Gastrocnemius medialis (tissue), 4 donors: ENCODE data around the gene STARD3.

Source experiments
- POLR2A ChIP-seq, 2 donors: fragments of 450-650 bp; IDR thresholded peaks; one replicate each; pipeline ENCODE4 v1.6.1; 2017; ENCODE audit warnings: antibody characterized with exemption in 2 of 2, mild to moderate bottlenecking in 2 of 2, moderate library complexity in 2 of 2
- TF ChIP-seq, protein P1 (sequence below), 5 experiments: fragments of 450-650 bp in 3 of 5; fragments of 200-600 bp in 2 of 5; sonication (generic) in 2 of 5; IDR thresholded peaks in 4 of 5; conservative IDR thresholded peaks in 1 of 5; 1 replicate in 4 of 5; 2 replicates in 1 of 5; pipeline ENCODE4 v1.5.1; 2016 to 2019; ENCODE audit warnings: antibody characterized with exemption in 5 of 5, mild to moderate bottlenecking in 3 of 5, moderate library complexity in 3 of 5

DNA sequence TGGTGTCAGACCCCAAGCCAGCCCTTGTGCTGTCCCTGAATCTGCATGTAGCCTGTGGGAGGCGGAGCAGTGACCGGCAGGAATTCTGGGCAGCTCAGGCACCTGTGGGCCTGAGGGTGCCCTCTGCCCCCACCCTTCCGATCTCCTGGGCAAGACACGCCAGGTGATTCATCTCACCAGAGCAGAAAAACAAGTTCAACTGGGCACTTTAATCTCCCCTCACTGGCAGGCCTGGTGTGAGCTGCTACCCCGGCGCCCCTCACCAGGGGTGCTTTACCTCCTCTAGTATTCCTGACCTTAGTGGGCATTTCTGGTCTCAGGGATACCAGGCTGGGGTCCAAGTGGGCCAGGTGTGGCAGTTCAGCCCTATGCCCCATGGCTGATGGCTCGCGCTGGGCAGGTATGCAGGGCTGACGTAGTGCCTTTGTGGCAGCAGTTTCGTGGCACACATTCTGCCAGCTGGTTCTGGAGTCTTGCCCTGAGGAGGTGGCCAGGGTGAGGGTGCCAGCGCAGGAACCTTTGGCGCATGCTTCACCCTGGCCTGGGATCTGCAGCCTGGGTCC is 68.9 kb downstream of the STARD3 start:
- TF ChIP-seq, protein P1, sequence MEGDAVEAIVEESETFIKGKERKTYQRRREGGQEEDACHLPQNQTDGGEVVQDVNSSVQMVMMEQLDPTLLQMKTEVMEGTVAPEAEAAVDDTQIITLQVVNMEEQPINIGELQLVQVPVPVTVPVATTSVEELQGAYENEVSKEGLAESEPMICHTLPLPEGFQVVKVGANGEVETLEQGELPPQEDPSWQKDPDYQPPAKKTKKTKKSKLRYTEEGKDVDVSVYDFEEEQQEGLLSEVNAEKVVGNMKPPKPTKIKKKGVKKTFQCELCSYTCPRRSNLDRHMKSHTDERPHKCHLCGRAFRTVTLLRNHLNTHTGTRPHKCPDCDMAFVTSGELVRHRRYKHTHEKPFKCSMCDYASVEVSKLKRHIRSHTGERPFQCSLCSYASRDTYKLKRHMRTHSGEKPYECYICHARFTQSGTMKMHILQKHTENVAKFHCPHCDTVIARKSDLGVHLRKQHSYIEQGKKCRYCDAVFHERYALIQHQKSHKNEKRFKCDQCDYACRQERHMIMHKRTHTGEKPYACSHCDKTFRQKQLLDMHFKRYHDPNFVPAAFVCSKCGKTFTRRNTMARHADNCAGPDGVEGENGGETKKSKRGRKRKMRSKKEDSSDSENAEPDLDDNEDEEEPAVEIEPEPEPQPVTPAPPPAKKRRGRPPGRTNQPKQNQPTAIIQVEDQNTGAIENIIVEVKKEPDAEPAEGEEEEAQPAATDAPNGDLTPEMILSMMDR (IDR thresholded peaks at IDR 0.05 in 4 of 5, conservative IDR thresholded peaks at IDR 0.05 in 1 of 5): no peak
- no peak for TF ChIP-seq POLR2A (IDR thresholded peaks at IDR 0.05)
